DOHH2 (cell line): Measurements from ENCODE around the gene PBRM1.

ENCODE experiments used
- H3F3A ChIP-seq: fragments of 200-600 bp; sonication (generic), shearing (Covaris generic); 2 replicates; pipeline ENCODE4 v1.6.0; 2016; ENCODE audit warnings: antibody characterized with exemption, mild to moderate bottlenecking; ENCODE audit not compliant: control insufficient read depth, insufficient read depth
- H3K27ac ChIP-seq: fragments of 200-600 bp; sonication (generic); 2 replicates; pipeline ENCODE4 v1.5.1; 2014; ENCODE audit warnings: low read depth, mild to moderate bottlenecking, low read length, moderate library complexity
- H3K27me3 ChIP-seq: fragments of 200-600 bp; sonication (generic); 2 replicates; pipeline ENCODE4 v1.6.1; 2014; ENCODE audit warnings: mild to moderate bottlenecking, low read length, mixed read lengths; ENCODE audit not compliant: control insufficient read depth
- H3K36me3 ChIP-seq: fragments of 200-600 bp; sonication (generic); 2 replicates; pipeline ENCODE4 v1.6.1; 2014; ENCODE audit warnings: mild to moderate bottlenecking, low read length, moderate library complexity, mixed read lengths; ENCODE audit not compliant: control insufficient read depth
- H3K4me1 ChIP-seq: fragments of 200-600 bp; sonication (generic); 2 replicates; pipeline ENCODE4 v1.6.1; 2014; ENCODE audit warnings: mild to moderate bottlenecking, low read length, mixed read lengths; ENCODE audit not compliant: control insufficient read depth
- H3K4me2 ChIP-seq: fragments of 200-600 bp; sonication (generic); 2 replicates; pipeline ENCODE4 v1.6.0; 2014; ENCODE audit warnings: mild to moderate bottlenecking, low read length, moderate library complexity
- H3K4me3 ChIP-seq: fragments of 200-600 bp; sonication (generic); 2 replicates; pipeline ENCODE4 v1.5.1; 2014; ENCODE audit warnings: mild to moderate bottlenecking, low read length, mixed read lengths
- H3K79me2 ChIP-seq: fragments of 200-600 bp; sonication (generic); 2 replicates; pipeline ENCODE4 v1.6.1; 2014; ENCODE audit warnings: mild to moderate bottlenecking, low read length, mixed read lengths; ENCODE audit not compliant: control insufficient read depth
- H3K9me2 ChIP-seq: fragments of 200-600 bp; sonication (generic); replicated peaks from 2 replicates; pipeline ENCODE4 v1.6.1; 2014; ENCODE audit warnings: mild to moderate bottlenecking, low read length, mixed read lengths; ENCODE audit not compliant: control insufficient read depth
- H3K9me3 ChIP-seq: fragments of 200-600 bp; sonication (generic); 2 replicates; pipeline ENCODE4 v1.6.1; 2014; ENCODE audit warnings: antibody characterized with exemption, low read length, mixed read lengths; ENCODE audit not compliant: control insufficient read depth, insufficient read depth
- H4K20me1 ChIP-seq: fragments of 200-600 bp; sonication (generic); 2 replicates; pipeline ENCODE4 v1.6.0; 2014; ENCODE audit warnings: low read depth, mild to moderate bottlenecking, antibody characterized with exemption, low read length, moderate library complexity; ENCODE audit not compliant: control insufficient read depth, insufficient read depth
- EZH2phosphoT487 ChIP-seq: fragments of 200-600 bp; sonication (generic); IDR thresholded peaks from 2 replicates; pipeline ENCODE4 v1.6.1; 2017; ENCODE audit warnings: borderline replicate concordance, mild to moderate bottlenecking, antibody characterized with exemption, low read length, moderate library complexity, mixed read lengths
- TF ChIP-seq, protein P1 (sequence below): fragments of 200-600 bp; sonication (generic); IDR thresholded peaks from one replicate; pipeline ENCODE4 v1.5.1; 2014; ENCODE audit warnings: antibody characterized with exemption, mild to moderate bottlenecking, low read depth, low read length; ENCODE audit not compliant: poor library complexity, severe bottlenecking

The PBRM1 gene

DNA sequence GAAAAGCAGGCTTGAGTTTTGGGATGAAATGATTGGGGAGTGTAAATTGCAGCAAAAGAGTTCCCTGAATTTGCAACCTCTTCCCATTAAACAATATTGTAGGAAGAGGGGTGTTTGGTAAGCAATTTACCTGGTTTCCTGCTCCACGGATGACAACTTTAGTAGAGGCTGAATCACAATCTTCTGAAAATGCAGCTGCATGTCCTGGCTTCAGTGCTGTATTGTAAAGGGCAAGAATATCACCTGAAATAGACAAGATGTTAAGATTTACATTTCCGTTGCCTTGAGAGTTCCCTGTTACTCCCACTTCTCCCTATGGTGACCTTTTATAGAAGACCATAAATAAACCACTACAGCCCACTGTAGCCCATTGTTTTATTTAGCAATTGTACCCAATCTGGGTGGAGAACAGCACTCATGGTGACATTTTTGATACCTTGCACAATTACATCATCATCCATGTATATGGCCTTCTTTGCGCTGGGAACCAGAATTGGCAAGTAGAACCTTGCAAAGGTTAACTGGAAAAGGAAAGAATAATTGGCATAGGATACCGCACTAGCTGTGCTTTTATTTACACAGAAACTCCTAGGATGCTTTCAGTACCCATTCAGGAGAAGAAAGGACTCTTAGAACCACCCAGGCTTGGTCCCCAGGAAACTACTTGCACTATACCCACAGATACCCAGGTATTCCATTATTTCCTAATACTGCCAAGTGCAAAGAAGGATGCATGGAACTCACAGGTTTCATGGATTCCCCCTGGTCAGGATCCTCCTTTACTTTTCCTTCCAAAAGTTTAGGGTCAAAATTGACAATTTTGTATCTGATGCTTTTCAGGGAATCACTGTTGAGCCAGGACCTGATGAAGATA lies 10.3 kb upstream of the PBRM1 start:
- H3K27me3 ChIP-seq = no peaks in the 10 kb centered on the region
- H3K4me1 ChIP-seq = peaks cover 22% of the 10 kb centered on the region
- peaks cover 9% of the 10 kb centered on the region for H3K79me2 ChIP-seq
- no peaks in the 10 kb centered on the region for H3K9me3 ChIP-seq
- H3K4me2 ChIP-seq = no peak overlapping the region
- H3K4me3 ChIP-seq = no peak overlapping the region
- H4K20me1 ChIP-seq = peaks cover 6% of the 10 kb centered on the region; the same call in 1 of the 2 replicates
- H3F3A ChIP-seq = peaks cover 85% of the 10 kb centered on the region
- H3K36me3 ChIP-seq = peaks cover 78% of the 10 kb centered on the region
- peak overlapping the region; percentile 47; the same call in 1 of the 2 replicates for H3K27ac ChIP-seq
- no peak for TF ChIP-seq EZH2phosphoT487
- TF ChIP-seq, protein P1, sequence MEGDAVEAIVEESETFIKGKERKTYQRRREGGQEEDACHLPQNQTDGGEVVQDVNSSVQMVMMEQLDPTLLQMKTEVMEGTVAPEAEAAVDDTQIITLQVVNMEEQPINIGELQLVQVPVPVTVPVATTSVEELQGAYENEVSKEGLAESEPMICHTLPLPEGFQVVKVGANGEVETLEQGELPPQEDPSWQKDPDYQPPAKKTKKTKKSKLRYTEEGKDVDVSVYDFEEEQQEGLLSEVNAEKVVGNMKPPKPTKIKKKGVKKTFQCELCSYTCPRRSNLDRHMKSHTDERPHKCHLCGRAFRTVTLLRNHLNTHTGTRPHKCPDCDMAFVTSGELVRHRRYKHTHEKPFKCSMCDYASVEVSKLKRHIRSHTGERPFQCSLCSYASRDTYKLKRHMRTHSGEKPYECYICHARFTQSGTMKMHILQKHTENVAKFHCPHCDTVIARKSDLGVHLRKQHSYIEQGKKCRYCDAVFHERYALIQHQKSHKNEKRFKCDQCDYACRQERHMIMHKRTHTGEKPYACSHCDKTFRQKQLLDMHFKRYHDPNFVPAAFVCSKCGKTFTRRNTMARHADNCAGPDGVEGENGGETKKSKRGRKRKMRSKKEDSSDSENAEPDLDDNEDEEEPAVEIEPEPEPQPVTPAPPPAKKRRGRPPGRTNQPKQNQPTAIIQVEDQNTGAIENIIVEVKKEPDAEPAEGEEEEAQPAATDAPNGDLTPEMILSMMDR = no peak
- no peaks in the 10 kb centered on the region for H3K9me2 ChIP-seq

DNA sequence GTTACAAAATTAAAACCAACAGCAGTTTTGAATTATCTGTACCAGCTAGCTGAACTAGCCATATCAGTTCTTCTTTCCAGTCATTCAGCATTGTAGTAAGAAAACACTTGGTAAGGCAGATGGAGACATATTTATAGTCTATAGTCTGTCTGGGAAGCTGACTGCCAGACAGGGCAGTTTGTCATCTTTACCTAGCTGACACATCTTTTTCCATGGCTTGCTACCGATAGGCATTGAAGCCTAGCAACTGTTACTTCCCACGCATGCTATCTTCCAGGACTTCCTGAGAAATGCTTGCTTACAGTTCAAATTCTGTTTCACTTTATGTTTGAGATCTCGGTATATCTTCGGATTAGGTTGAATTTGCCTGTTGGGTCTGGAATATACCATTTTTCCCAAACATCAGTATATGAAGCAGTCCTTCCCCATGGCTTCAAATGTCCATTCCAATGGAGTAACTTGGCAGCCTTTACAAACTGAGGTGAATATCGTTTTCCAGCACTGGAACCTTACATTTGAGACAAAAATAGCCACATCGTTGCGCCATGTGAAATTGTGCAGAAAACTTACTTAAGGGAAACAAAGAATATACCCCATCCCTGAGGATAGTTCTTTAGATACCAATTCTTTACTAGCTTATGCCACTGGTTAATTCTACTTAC lies 8.9 kb upstream of the PBRM1 start:
- peaks cover 86% of the 10 kb centered on the region for H3K36me3 ChIP-seq
- H3K9me2 ChIP-seq = no peaks in the 10 kb centered on the region
- peaks cover 16% of the 10 kb centered on the region for H3K79me2 ChIP-seq
- no peak overlapping the region for H3K4me3 ChIP-seq
- no peak for TF ChIP-seq EZH2phosphoT487
- TF ChIP-seq, protein P1 = no peak
- no peak overlapping the region for H3K4me2 ChIP-seq
- peaks cover 6% of the 10 kb centered on the region; the same call in 1 of the 2 replicates for H4K20me1 ChIP-seq
- H3K9me3 ChIP-seq = no peaks in the 10 kb centered on the region
- no peaks in the 10 kb centered on the region for H3K27me3 ChIP-seq
- H3F3A ChIP-seq = peaks cover 83% of the 10 kb centered on the region
- H3K4me1 ChIP-seq = peaks cover 22% of the 10 kb centered on the region
- no peak overlapping the region for H3K27ac ChIP-seq

DNA sequence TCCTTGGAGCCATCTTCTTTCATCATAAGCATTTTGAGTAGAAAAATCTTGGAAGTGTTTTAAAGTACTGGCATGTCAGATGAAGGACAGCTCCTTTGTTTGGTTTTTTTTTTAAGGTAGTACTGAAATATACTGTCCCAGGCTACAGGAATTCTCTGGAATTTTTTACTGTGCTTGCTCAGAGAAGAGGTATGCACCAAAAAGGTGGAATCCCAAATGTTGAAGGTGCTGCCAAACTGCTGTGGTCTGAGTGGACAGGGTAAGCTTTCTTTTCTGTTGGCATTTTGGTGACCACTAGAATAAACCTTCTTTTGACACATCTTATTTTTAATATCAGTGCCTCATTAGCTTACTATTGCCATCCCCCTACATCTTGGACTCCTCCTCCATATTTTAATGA lies 7.4 kb upstream of the PBRM1 start:
- Histone ChIP-seq H3K9me2 (no peaks in the 10 kb centered on the region), H3K27ac (no peak overlapping the region), H3K4me3 (no peak overlapping the region), H3K4me1 (peaks cover 36% of the 10 kb centered on the region), H3K4me2 (no peak overlapping the region), H3K36me3 (peaks cover 100% of the 10 kb centered on the region), H3K79me2 (peaks cover 32% of the 10 kb centered on the region), H3K27me3 (no peaks in the 10 kb centered on the region), H3K9me3 (no peaks in the 10 kb centered on the region), H3F3A (peaks cover 87% of the 10 kb centered on the region), H4K20me1 (peaks cover 15% of the 10 kb centered on the region; the same call in 1 of the 2 replicates)
- no peak for TF ChIP-seq EZH2phosphoT487
- TF ChIP-seq, protein P1 = no peak
